Fibroblast of skin of left quadriceps (primary cell): ENCODE results near the gene PTPN4.
A peak's percentile ranks its signal among the peaks of the same experiment; 100 is the strongest.

Experiments
- DNase-seq, 2 experiments: peaks; one replicate each; pipeline ENCODE4 v3.0.0-alpha.2; 2013; ENCODE audit warnings: low read depth in 2 of 2

PTPN4 gene

DNA sequence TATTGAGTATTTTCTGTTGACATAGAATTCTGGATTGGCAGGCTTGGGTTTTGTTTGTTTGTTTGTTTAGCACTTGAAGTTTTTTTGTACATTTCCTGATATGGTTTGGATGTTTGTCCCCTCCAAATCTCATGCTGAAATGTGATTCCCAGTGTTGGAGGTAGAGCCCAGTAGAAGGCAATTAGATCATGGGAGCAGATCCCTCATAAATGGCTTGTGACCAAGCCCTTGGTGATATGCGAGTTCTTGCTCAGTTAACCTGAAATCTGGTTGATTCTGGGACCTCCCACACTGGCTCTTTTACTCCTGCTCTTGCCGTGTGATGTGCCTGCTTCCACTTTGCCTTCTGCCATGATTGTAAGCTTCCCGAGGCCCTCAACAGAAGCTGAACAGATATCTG is 98.0 kb downstream of the PTPN4 start:
- DNase-seq = no peak

DNA sequence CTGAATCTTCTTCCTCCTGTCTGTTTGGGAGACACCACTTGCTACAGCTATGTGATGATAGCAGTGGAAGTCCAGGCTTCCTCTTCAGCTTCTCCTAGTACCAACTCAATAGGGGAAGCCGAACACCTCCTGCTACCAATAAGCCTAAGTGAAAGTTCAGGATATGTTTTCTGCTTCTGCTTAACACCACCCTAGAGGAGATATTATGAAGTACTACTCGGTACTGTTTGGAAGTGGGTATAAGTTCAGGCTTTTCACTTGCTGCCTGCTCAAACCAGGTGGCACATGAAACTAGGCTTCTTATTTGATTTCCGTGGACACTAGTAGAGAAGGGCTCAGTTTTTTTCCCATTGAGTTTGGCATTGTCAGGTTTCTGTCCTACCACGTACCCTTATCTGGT is 99.8 kb downstream of the PTPN4 start:
- DNase-seq = no peak

DNA sequence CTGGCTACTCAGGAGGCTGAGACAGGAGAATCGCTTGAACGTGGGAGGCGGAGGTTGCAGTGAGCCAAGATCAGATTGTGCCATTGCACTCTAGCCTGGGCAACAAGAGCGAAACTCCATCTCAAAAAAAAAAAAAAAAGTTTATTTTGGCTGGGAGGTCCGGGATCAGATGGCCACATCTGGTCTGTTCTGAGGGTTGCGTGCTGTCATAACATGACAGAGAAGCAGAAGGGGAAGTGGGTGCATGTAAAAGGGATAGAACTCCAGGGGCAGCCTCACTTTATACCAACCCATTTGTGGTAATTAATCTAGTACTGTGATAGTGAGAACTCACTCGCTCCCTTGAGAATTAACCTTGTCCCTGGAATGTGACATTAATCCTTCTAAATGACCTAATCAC is 101.2 kb downstream of the PTPN4 start:
- DNase-seq = no peak

DNA sequence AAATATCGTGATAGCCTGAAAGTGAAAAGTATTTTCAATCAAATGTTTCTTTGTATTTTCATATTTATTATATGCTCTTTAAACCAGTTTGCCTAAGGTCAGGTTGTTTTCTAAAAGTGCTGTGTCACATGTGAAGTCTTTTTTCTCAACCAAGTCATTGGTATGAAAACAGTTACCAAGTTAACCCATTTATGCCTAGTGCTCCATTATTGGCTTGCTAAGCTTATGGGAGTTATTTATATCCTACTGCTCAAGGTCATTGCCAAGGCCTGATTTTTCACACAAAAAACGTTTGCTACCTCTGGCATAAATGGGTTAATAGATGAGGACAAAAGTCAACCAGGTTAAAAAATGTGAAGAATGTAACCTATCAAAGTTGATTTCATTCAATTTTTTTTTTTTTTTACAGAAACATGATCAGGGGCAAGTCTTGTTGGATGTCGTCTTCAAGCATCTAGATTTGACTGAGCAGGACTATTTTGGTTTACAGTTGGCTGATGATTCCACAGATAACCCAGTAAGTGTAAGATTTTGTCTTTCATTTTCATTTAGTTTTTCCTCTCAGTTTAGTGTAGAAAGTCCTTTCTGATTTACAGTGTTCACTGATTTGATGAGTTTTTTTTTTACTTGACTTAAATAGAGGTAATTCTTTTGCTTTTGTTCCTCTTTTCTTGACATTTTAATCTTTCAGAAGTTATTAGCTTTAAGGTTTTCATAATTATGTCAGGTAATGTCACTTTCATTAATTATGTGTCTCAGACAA is 102.6 kb downstream of the PTPN4 start:
- DNase-seq = no peak

DNA sequence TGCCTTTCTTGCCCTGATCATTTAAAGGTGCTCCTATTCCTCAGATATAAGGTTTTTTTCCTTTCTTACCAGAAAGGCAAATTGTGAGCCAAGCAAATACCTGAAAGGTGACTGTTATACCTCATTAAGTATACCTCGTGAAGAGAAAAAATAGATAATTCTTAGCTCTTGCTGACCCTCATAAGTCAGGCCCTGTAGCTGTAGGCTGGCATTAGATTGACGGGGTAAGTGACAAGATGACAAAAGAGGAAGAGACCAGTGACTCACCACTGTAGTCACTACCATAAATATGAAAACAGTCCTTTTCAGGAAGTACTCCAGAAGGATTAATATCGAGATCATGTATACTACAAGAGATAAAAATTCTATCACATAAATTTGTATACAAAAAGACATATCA is 104.6 kb downstream of the PTPN4 start:
- no peak for DNase-seq

DNA sequence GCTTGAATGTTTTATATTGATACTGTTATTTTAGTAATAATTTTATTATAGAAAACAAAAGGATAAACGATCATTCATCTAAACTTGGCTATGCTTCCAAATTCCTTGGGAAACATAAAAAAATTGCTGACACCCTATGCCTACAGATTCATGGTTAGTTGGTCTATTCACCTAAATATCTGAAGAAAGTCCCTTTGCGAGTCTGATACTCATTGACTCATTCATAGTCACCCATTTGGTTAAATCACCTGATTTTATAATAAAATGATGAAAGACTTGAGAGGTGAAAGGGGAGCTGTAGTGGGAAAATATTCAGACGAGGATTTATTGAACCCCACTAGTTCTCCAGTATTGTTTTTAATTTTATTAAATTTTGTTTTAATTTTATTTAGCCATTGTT is 112.0 kb downstream of the PTPN4 start:
- DNase-seq = no peak

DNA sequence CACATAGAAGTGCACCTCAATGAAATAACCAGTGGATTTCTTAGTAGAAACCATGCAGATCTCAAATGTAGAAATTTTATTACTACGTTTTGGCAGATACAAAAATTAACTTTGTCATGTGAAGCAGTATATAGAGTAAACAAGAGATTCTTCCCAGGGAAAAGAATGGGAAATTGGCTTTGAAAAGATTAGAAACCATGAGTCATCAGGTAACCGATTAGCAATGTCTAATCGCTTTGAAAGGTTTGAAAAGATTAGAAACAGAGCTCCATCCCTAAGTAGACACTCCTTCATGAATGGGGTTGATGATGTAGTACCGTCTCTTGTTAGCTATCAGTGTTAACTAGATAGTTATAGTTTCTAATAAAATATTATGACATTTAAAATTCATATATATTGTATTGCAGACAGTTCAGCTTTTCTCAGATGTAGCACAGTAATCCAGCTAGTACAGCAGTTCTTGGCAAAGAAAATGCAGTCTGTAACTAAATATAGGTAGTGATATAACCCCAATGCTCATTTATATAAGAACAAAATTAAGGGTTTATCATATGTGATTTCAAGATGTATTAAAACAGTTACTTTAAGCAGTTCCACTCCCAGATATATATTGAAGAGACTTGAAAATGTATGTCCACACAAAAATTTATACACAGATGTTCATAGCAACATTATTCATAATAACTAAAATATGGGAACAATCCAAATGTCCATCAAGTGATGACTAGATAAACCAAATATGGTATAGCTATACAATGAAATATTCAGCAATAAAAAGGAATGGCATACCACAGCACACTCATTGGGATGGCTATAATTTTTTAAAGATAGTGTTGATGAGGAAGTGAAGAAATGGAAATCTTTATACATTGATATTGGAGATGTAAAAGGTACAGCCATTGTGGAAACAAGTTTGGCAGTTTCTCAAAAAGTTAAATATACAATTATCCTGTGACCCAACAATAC is 113.9 kb downstream of the PTPN4 start:
- DNase-seq = peak; percentile 10 to 14

DNA sequence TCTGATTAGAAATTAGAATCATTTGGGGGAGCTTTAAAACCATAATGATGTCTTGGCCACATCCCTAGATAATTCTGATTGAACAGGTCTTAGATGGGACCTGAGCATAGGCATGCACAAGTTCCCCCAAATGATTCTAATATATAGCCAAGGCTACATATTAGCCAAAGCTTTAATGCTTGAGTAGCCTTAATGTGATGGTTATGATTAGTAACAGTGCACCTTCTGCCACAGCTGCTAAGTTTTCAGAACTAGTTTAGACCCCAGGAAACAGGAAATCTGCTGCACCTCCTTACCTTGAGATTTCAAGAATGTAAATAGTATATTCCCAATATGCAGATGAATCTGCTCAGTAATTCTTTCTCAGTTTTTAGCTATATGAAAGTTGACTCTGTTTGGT is 119.8 kb downstream of the PTPN4 start:
- DNase-seq = no peak

DNA sequence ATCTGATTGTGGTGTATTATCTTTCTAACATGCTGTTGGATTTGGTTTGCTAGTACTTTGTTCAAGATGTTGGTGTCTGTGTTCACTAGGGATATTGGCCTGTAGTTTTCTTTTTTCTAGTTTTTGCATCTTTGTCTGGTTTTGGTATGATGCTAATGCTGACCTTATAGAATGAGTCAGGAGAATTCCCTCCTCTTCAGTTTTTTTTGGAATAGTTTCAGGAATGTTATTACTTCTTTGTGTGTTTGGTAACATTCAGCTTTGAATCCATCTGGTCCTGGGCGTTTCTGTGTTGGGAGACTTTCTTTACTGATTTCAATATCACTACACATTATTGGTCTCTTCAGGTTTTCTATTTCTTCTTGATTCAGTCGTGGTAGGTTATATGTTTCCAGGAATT is 129.0 kb downstream of the PTPN4 start:
- peak; percentile 80 to 85 for DNase-seq

DNA sequence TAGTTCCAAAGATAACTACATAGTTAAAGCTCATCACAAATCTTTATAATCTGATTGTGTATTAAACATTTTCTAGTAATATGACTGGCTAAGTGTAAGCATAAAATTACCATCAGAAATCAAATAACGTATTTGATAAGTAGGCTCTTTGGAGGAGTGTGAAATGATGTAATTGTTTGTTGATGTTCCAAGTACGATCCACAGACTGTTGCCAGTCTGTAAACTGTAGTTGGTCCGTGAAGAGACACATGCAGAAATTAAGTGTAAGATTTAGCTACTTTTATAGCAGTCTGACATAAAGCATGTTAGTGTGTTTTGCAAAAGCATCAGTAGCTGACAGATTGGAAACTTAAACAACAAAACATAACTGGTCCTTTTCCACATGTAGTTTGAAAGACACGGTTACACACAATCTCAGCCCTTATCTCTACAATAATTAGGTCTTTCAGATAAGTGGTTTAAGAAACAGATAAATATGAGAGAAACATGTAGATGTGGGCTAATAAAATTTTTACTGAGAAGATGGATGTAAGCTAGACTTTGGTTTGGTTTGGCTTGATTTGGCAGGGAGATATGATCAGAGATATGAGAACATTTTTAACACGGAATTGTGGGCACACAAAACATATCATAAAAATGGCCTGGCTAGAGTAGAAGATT is 138.1 kb downstream of the PTPN4 start:
- DNase-seq = no peak

DNA sequence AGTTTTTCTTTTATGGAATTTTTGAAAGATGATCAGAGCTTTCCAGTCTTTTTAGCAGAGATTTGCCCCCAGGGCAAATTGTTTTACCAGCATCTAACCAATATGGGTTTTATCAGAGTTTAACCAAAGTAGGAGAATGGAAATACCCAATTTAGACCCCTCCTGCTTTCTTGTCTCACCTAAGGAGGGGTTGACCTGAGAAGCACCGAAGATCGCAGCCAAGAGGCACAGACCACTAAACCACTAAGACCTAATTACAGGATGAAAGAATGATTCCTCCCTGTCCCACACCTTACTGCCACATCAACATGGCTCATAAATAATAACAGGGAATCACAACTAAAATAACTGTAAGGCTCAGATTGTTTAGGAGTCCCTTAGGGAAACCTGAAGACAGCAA is 141.3 kb downstream of the PTPN4 start:
- DNase-seq = no peak

DNA sequence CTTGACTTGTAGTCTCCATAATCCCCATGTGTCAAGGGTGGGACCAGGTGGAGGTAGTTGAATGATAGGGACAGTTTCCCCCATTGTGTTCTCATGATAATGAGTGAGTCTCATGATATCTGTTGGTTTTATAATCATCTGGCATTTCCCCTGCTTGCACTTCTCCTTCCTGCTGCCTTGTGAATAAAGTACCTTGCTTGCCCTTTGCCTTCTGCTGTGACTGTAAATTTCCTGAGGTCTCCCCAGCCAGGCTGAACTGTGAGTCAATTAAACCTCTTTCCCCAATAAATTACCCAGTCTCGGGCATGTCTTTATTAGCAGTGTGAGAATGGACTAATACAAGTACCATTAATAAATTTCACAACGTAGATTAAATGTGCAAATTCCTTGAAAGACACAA is 150.8 kb downstream of the PTPN4 start:
- no peak for DNase-seq

DNA sequence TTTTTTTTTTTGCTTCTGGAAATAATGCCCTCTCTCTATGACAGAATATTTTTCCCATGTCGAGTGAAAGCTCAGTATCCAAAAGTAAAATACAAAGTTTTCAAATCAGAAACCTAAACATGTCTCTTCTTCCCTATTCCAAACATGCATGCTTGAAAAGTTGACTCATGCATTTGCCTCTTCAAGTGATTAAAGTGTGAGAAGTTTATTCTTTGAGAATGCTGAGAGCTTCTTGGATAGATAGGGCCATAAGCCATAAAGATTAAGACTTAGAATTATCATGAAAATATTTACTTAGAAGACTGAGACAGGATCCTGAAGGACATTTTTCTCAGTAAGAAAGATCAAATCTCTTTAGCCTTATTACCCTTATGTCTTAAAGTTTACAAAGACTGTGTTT is 154.5 kb downstream of the PTPN4 start:
- no peak for DNase-seq

DNA sequence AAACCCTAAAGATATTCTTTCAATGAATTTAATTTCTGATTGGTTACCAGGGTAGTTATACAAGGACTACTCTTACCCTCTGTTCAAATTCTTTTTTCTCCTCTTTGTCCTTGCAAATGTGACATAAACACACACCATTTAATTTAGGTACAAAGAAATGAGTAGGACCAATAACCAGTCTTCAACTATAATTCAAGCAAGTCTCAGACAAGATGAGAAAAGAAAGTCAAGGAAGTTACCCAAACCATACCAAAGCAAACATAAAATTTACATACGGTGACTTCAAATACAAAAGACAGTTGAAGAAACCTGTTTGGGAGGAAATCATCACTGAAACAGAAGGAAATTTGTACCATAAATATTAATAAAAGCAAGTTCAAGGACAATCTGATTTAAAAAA is 162.1 kb downstream of the PTPN4 start:
- no peak for DNase-seq

DNA sequence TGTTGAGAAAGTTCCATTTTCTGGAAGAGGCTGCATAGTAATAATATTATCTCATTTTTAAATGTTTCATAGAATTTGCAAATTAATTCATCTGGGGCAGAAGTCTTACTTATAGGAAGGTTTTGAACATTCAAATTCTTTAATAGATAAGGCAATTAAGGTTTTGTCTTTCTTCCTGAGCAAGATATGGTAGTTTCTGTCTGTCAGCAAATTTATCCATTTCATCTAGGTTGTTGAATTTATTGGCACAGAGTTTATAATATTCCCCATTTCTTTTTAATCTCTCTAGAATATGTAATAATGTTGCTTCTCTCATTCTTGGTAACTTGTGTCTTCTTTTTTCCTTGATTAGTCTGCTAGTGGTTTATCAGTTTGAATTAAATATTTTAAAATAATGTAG is 163.0 kb downstream of the PTPN4 start:
- no peak for DNase-seq

DNA sequence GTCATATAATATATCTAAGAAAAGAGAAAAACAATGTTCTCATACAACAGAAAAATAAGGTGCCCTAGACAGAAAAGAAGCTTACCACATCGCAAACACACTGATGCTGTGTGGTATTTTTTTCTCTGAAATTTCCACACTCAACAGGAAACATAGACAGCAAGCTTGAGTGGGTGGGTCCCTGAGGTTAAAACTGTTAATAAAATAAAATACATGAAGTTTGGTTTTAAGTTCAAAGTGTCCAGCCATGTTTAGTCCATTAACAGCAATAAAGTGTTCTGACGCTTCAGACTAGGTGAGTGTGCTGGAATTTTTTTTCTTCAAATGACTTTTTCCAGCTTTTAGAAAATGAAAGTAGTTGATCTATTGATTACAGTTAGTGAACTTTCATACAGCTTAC is 169.8 kb downstream of the PTPN4 start:
- DNase-seq = no peak

DNA sequence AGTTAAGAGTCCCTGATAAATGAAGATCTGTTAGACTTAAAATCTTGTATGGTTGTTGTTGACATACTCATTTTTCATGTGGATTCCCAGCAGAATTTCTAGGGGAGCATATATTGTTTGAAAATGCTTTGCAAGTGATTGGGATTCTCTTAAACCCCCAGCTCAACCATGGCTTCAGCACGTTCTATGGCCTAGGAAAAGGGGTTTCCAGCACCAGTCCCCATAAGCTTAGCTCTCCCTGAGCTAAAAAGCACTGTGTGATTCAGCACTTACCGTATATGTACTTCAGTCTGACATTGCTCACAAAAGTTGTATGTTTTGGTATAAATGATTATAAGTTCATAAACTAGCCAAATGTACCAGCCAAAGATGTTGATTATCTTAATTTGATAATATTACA is 173.1 kb downstream of the PTPN4 start:
- no peak for DNase-seq

DNA sequence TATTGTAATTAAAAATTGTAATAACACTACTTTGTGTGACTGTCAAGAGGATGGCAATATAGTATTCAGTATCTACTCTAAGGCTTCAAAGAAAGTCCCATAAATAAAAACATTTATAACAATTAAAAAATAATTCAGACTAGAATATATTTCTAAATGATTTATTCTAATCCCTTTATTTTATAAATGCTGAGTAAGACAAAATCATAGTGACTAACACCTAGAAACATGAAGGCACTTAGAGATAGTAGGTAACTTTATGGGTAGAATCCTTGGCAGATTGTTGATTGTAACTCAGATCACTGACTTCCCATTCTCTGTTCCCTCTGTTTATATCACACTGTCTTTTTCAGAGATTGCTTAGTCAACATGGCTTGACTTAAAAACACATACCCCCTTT is 174.6 kb downstream of the PTPN4 start:
- no peak for DNase-seq

DNA sequence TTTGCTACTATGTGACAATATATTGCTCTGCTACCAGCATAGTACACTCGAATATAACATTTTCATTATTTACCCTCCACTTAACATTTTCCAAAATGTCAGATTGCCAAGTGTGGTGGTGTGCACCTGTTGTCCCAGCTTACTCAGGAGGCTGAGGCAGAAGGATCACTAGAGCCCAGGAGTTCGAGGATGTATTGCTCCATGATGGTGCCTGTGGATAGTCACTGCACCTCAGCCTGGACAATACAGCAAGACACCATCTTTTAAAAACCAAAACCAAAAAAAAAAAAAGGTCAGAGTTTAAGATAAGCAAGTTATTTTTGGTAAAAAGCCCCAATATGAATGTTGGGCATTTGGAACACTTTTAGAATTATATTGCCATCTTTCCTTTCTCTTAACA is 178.0 kb downstream of the PTPN4 start:
- DNase-seq = no peak

DNA sequence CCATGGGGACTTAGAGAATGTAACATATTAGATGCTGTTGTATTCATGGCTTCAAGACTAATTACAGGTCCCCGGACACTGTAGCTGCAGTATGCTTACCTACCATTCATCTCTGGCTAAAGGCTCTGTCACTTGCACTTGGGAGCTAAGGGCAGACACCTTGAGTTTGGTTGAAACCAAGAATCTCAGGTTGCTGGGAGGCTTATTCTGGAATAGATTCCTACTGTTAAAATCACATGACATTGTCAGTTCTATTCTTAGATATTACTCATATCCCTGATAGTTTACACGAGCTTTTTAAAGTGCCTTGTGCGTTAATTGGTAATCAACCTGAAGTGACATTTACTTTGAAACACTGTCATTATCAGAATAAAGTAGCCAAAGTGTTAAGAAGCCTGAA is 180.2 kb downstream of the PTPN4 start:
- DNase-seq = no peak

DNA sequence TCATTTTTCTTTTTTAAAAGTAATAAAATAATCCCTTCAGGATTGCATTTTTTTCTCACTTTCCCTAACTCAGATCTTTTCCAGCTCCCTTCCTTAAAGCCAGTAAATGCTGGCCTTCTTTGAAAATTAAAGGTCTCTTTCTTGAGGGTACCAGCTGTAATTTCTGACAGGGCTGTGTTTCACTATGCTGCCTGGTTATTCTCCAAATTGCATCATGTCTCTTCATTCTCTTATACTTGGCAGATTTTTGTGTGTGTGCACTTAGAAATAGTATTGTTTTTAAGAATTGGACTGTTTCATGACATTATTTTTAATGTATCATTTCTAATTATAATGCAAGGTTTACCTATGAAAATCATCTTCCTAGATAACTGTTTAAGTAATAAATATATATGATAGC is 181.1 kb downstream of the PTPN4 start:
- DNase-seq = no peak

DNA sequence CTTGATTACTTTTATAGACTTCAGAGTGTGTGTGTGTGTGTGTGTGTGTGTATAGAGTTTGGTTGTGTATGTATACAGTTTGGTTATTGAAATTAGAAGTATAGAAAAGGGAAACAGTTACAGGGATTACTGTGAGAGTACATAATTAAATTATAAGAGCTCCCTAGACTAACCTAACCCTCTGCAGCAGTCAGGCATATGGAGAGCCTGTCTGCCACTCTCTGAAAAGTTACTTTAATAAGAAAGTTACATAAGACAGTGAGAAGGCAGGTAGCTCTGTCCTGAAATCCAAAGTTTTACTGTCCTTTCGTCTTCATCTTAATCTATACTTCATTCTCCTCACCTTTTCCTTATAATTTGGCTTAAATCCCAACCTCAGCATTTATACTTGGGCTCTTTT is 181.7 kb downstream of the PTPN4 start:
- no peak for DNase-seq
